Endodermal cell (in vitro differentiated cells): ENCODE data around the gene EMSY. TPM values are rescaled to one million over a fixed set of nuclear protein-coding genes. Genes with fewer than 3 reads are reported as not detected.

Source experiments
- DNase-seq: peaks from one replicate; pipeline ENCODE4 v3.0.0-alpha.2; 2017
- H3K27ac ChIP-seq: 2 replicates; pipeline ENCODE4 v1.5.1; 2013; ENCODE audit warnings: mild to moderate bottlenecking, low read depth, low read length, moderate library complexity
- H3K27me3 ChIP-seq: 2 replicates; pipeline ENCODE4 v1.6.1; 2013; ENCODE audit warnings: mild to moderate bottlenecking, low read length, moderate library complexity; ENCODE audit not compliant: insufficient read depth, control insufficient read depth, poor library complexity, severe bottlenecking
- H3K36me3 ChIP-seq: 2 replicates; pipeline ENCODE4 v1.7.0; 2013; ENCODE audit warnings: mild to moderate bottlenecking, low read length, moderate library complexity; ENCODE audit not compliant: control insufficient read depth, insufficient read depth
- H3K4me1 ChIP-seq: one replicate; pipeline ENCODE4 v1.7.0; 2013; ENCODE audit warnings: low read length; ENCODE audit not compliant: control insufficient read depth, insufficient read depth
- H3K4me3 ChIP-seq: 2 replicates; pipeline ENCODE4 v1.5.1; 2013; ENCODE audit warnings: mild to moderate bottlenecking, low read length, moderate library complexity
- H3K9ac ChIP-seq: 2 replicates; pipeline ENCODE4 v1.6.1; 2013; ENCODE audit warnings: mild to moderate bottlenecking, low read length, moderate library complexity; ENCODE audit not compliant: poor library complexity, severe bottlenecking; ENCODE audit errors: extremely low read depth
- H3K9me3 ChIP-seq: 2 replicates; pipeline ENCODE4 v1.6.1; 2013; ENCODE audit warnings: mild to moderate bottlenecking, low read length, moderate library complexity; ENCODE audit not compliant: control insufficient read depth
- H3K27ac Mint-ChIP-seq: 2 replicates; pipeline ENCODE4 v1.8.0; 2020; ENCODE audit warnings: mixed read lengths
- H3K27me3 Mint-ChIP-seq: 2 replicates; pipeline ENCODE4 v1.8.0; 2021; ENCODE audit warnings: mild to moderate bottlenecking, mixed read lengths; ENCODE audit not compliant: insufficient read depth
- H3K36me3 Mint-ChIP-seq: 2 replicates; pipeline ENCODE4 v1.8.0; 2020; ENCODE audit warnings: low read depth, mixed read lengths
- H3K4me1 Mint-ChIP-seq: 2 replicates; pipeline ENCODE4 v1.8.0; 2020; ENCODE audit warnings: mixed read lengths
- H3K4me3 Mint-ChIP-seq: 2 replicates; pipeline ENCODE4 v1.8.0; 2020; ENCODE audit warnings: mild to moderate bottlenecking, moderate library complexity, mixed read lengths
- H3K9me3 Mint-ChIP-seq: 2 replicates; pipeline ENCODE4 v1.8.0; 2020; ENCODE audit warnings: mild to moderate bottlenecking, mixed read lengths
- WGBS, 2 experiments: methylation state at CpG; one replicate each; pipeline versions ENCODE4 v1.1.5 to v1.1.7; 2013; ENCODE audit warnings: missing lambda C conversion rate in 2 of 2, mixed read lengths in 1 of 2; ENCODE audit not compliant: insufficient coverage in 1 of 2, insufficient read length in 1 of 2; 5-methylcytosine and 5-hydroxymethylcytosine counted together
- total RNA-seq, 2 donors: library from RNA; stranded (reverse); fragmentation: NEBNext Ultra II Directional in 1 of 2; extraction: Animal tissue kit (Norgen Biotek cat#: 25700) in 1 of 2; gene quantifications; 2 replicates in 1 of 2; 3 replicates in 1 of 2; pipeline ENCODE4 v1.2.1, GENCODE V29; 2021
- TF ChIP-seq, protein P1 (sequence below): fragments of 200-600 bp; sonication (generic); conservative IDR thresholded peaks from 2 replicates; pipeline ENCODE4 v1.5.0; 2021; ENCODE audit warnings: antibody characterized with exemption, mild to moderate bottlenecking

The EMSY gene
- total RNA-seq, 2 donors from 2014 or later: 27.4 to 35.5 TPM

- no peak overlapping the region for H3K27ac ChIP-seq
- Mint-ChIP-seq H3K27ac (no peak overlapping the region), H3K36me3 (peaks cover 32% of the 10 kb centered on the region), H3K4me3 (no peak overlapping the region), H3K9me3 (peaks cover 5% of the 10 kb centered on the region), H3K4me1 (peaks cover 6% of the 10 kb centered on the region), H3K27me3 (no peaks in the 10 kb centered on the region)
- H3K36me3 ChIP-seq: peaks cover 20% of the 10 kb centered on the region
- no peak for DNase-seq
- H3K9ac ChIP-seq: no peak overlapping the region
- peaks cover 8% of the 10 kb centered on the region for H3K9me3 ChIP-seq
- no peaks in the 10 kb centered on the region for H3K4me1 ChIP-seq
- H3K4me3 ChIP-seq: no peak overlapping the region
- H3K27me3 ChIP-seq: no peaks in the 10 kb centered on the region
- TF ChIP-seq, protein P1, sequence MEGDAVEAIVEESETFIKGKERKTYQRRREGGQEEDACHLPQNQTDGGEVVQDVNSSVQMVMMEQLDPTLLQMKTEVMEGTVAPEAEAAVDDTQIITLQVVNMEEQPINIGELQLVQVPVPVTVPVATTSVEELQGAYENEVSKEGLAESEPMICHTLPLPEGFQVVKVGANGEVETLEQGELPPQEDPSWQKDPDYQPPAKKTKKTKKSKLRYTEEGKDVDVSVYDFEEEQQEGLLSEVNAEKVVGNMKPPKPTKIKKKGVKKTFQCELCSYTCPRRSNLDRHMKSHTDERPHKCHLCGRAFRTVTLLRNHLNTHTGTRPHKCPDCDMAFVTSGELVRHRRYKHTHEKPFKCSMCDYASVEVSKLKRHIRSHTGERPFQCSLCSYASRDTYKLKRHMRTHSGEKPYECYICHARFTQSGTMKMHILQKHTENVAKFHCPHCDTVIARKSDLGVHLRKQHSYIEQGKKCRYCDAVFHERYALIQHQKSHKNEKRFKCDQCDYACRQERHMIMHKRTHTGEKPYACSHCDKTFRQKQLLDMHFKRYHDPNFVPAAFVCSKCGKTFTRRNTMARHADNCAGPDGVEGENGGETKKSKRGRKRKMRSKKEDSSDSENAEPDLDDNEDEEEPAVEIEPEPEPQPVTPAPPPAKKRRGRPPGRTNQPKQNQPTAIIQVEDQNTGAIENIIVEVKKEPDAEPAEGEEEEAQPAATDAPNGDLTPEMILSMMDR: no peak
- 93 to 100% methylated on average over 2 of the region's 2 CpGs for WGBS, 2 experiments
Observed at GRCh38 chr11:76506833-76507232, 62.0 kb downstream of the EMSY start.

GRCh38 chr11:76510060-76511047 is 65.5 kb downstream of the EMSY start:
- H3K27ac Mint-ChIP-seq: peak overlapping the region; percentile 52
- Histone ChIP-seq H3K27me3 (no peaks in the 10 kb centered on the region), H3K27ac (no peak overlapping the region), H3K4me1 (no peaks in the 10 kb centered on the region), H3K4me3 (no peak overlapping the region), H3K9ac (no peak overlapping the region), H3K36me3 (peaks cover 15% of the 10 kb centered on the region), H3K9me3 (no peaks in the 10 kb centered on the region)
- 73 to 83% methylated on average over 4 to 5 of the region's 5 CpGs for WGBS, 2 experiments
- peaks cover 20% of the 10 kb centered on the region for H3K36me3 Mint-ChIP-seq
- TF ChIP-seq, protein P1: no peak
- peaks cover 6% of the 10 kb centered on the region for H3K4me1 Mint-ChIP-seq
- DNase-seq: peak; percentile 72
- no peak overlapping the region for H3K4me3 Mint-ChIP-seq
- no peaks in the 10 kb centered on the region for H3K27me3 Mint-ChIP-seq
- H3K9me3 Mint-ChIP-seq: no peaks in the 10 kb centered on the region

- no peaks in the 10 kb centered on the region for H3K9me3 ChIP-seq
- H3K4me3 ChIP-seq: no peak overlapping the region
- Mint-ChIP-seq H3K27me3 (no peaks in the 10 kb centered on the region), H3K9me3 (no peaks in the 10 kb centered on the region), H3K27ac (no peak overlapping the region), H3K36me3 (peaks cover 9% of the 10 kb centered on the region), H3K4me3 (no peak overlapping the region), H3K4me1 (peaks cover 6% of the 10 kb centered on the region)
- DNase-seq: no peak
- H3K27me3 ChIP-seq: no peaks in the 10 kb centered on the region
- H3K36me3 ChIP-seq: peaks cover 3% of the 10 kb centered on the region
- TF ChIP-seq, protein P1: peak; percentile 75
- 60 to 80% methylated on average over 1 of the region's 1 CpG for WGBS, 2 experiments
- no peak overlapping the region for H3K9ac ChIP-seq
- no peaks in the 10 kb centered on the region for H3K4me1 ChIP-seq
- no peak overlapping the region for H3K27ac ChIP-seq
Observed at GRCh38 chr11:76512851-76513653, 68.2 kb downstream of the EMSY start.
